ENCODE measurements around the gene TSPAN13. TPM values are rescaled to one million over a fixed set of nuclear protein-coding genes. Genes with fewer than 3 reads are reported as not detected.

Gene TSPAN13
- total and polyA plus RNA-seq, 2 of the 8 experiments (the other 6 are each of a cell fraction or from before 2014, with no cell fraction given): 15.3 to 28.1 TPM

DNA sequence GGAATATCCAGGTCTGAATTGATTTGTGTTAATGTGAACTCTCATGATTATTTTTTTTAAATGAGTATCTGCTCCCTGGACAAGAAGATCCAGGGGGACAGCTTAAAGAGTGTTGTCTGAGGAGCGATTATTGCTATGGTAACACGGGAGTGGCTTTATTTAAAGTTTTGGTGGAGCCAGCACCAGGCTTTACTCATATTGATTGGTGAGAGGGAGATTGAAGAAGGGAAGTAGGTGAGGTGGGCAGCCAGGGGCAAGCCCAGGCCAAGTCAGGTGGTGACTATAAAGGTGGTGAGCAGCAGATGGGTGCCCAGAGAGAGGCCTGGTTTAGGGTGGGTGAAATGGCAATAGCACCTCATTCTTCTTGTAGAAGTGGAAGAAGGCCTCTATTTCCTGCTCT, 61.4 kb downstream of the TSPAN13 start (continued):
- TF ChIP-seq, protein P1, sequence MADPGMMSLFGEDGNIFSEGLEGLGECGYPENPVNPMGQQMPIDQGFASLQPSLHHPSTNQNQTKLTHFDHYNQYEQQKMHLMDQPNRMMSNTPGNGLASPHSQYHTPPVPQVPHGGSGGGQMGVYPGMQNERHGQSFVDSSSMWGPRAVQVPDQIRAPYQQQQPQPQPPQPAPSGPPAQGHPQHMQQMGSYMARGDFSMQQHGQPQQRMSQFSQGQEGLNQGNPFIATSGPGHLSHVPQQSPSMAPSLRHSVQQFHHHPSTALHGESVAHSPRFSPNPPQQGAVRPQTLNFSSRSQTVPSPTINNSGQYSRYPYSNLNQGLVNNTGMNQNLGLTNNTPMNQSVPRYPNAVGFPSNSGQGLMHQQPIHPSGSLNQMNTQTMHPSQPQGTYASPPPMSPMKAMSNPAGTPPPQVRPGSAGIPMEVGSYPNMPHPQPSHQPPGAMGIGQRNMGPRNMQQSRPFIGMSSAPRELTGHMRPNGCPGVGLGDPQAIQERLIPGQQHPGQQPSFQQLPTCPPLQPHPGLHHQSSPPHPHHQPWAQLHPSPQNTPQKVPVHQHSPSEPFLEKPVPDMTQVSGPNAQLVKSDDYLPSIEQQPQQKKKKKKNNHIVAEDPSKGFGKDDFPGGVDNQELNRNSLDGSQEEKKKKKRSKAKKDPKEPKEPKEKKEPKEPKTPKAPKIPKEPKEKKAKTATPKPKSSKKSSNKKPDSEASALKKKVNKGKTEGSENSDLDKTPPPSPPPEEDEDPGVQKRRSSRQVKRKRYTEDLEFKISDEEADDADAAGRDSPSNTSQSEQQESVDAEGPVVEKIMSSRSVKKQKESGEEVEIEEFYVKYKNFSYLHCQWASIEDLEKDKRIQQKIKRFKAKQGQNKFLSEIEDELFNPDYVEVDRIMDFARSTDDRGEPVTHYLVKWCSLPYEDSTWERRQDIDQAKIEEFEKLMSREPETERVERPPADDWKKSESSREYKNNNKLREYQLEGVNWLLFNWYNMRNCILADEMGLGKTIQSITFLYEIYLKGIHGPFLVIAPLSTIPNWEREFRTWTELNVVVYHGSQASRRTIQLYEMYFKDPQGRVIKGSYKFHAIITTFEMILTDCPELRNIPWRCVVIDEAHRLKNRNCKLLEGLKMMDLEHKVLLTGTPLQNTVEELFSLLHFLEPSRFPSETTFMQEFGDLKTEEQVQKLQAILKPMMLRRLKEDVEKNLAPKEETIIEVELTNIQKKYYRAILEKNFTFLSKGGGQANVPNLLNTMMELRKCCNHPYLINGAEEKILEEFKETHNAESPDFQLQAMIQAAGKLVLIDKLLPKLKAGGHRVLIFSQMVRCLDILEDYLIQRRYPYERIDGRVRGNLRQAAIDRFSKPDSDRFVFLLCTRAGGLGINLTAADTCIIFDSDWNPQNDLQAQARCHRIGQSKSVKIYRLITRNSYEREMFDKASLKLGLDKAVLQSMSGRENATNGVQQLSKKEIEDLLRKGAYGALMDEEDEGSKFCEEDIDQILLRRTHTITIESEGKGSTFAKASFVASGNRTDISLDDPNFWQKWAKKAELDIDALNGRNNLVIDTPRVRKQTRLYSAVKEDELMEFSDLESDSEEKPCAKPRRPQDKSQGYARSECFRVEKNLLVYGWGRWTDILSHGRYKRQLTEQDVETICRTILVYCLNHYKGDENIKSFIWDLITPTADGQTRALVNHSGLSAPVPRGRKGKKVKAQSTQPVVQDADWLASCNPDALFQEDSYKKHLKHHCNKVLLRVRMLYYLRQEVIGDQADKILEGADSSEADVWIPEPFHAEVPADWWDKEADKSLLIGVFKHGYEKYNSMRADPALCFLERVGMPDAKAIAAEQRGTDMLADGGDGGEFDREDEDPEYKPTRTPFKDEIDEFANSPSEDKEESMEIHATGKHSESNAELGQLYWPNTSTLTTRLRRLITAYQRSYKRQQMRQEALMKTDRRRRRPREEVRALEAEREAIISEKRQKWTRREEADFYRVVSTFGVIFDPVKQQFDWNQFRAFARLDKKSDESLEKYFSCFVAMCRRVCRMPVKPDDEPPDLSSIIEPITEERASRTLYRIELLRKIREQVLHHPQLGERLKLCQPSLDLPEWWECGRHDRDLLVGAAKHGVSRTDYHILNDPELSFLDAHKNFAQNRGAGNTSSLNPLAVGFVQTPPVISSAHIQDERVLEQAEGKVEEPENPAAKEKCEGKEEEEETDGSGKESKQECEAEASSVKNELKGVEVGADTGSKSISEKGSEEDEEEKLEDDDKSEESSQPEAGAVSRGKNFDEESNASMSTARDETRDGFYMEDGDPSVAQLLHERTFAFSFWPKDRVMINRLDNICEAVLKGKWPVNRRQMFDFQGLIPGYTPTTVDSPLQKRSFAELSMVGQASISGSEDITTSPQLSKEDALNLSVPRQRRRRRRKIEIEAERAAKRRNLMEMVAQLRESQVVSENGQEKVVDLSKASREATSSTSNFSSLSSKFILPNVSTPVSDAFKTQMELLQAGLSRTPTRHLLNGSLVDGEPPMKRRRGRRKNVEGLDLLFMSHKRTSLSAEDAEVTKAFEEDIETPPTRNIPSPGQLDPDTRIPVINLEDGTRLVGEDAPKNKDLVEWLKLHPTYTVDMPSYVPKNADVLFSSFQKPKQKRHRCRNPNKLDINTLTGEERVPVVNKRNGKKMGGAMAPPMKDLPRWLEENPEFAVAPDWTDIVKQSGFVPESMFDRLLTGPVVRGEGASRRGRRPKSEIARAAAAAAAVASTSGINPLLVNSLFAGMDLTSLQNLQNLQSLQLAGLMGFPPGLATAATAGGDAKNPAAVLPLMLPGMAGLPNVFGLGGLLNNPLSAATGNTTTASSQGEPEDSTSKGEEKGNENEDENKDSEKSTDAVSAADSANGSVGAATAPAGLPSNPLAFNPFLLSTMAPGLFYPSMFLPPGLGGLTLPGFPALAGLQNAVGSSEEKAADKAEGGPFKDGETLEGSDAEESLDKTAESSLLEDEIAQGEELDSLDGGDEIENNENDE (IDR thresholded peaks at IDR 0.05; ENCODE audit: insufficient replicate concordance, low read length): no peak
- no peak for TF ChIP-seq TEAD4 (IDR thresholded peaks at IDR 0.05; ENCODE audit: low read depth, low read length)
- TF ChIP-seq RFX5 (IDR thresholded peaks at IDR 0.05; ENCODE audit: borderline replicate concordance, low read depth, low read length): no peak
- TF ChIP-seq JUN (IDR thresholded peaks at IDR 0.05; ENCODE audit: low read depth, low read length): no peak
- TF ChIP-seq TAF1 (IDR thresholded peaks at IDR 0.05; ENCODE audit: low read depth, low read length): no peak
- TF ChIP-seq ZNF274 (IDR thresholded peaks at IDR 0.05; ENCODE audit: borderline replicate concordance, extremely low read depth, low read length): no peak
- TF ChIP-seq KDM4A (IDR thresholded peaks at IDR 0.05; ENCODE audit: low read depth, low read length, severe bottlenecking): no peak
- TF ChIP-seq POU5F1 (IDR thresholded peaks at IDR 0.05; ENCODE audit: low read depth, low read length): no peak
- TF ChIP-seq SAP30 (IDR thresholded peaks at IDR 0.05; ENCODE audit: insufficient read depth, insufficient replicate concordance, low read length): no peak
